Measurements from ENCODE around the gene NME3.
A peak's percentile ranks its signal among the peaks of the same experiment; 100 is the strongest.
"Not testable (repeated sequence)": the region's sequence is repeated elsewhere in the genome, so short reads cannot be mapped to it uniquely, and the experiment has no call there.

The NME3 gene

GRCh38 chr16:1809281-1809801 lies 38.0 kb upstream of the NME3 start:
- H3K4me3 ChIP-seq (ENCODE audit: low read length): no peak overlapping the region
- TF ChIP-seq CTCF (conservative IDR thresholded peaks at IDR 0.05; ENCODE audit: low read length): no peak
- no peak for DNase-seq (ENCODE audit: low read depth)

- DNase-seq (ENCODE audit: low read depth): no peak
- no peak for TF ChIP-seq CTCF (conservative IDR thresholded peaks at IDR 0.05; ENCODE audit: low read length)
- no peak overlapping the region for H3K4me3 ChIP-seq (ENCODE audit: low read length)
These were observed 37.3 kb upstream of the NME3 start for GRCh38 chr16:1808691-1809090.

- DNase-seq (ENCODE audit: low read depth): no peak
- TF ChIP-seq CTCF (conservative IDR thresholded peaks at IDR 0.05; ENCODE audit: low read length): no peak
- no peak overlapping the region for H3K4me3 ChIP-seq (ENCODE audit: low read length)
These were observed 36.3 kb upstream of the NME3 start for GRCh38 chr16:1807626-1808025.

- TF ChIP-seq CTCF (conservative IDR thresholded peaks at IDR 0.05; ENCODE audit: low read length): no peak
- no peak overlapping the region for H3K4me3 ChIP-seq (ENCODE audit: low read length)
- peak; percentile 73 for DNase-seq (ENCODE audit: low read depth)
These were observed 29.4 kb upstream of the NME3 start for GRCh38 chr16:1800701-1801100.

- not testable (repeated sequence) for DNase-seq (ENCODE audit: low read depth); H3K4me3 ChIP-seq (ENCODE audit: low read length)
These were observed 27.9 kb upstream of the NME3 start for GRCh38 chr16:1799263-1799662.

- TF ChIP-seq CTCF (conservative IDR thresholded peaks at IDR 0.05; ENCODE audit: low read length): no peak
- H3K4me3 ChIP-seq (ENCODE audit: low read length): no peak overlapping the region
- no peak for DNase-seq (ENCODE audit: low read depth)
These were observed 23.7 kb upstream of the NME3 start for GRCh38 chr16:1794908-1795666.

GRCh38 chr16:1794221-1794871 lies 23.0 kb upstream of the NME3 start:
- TF ChIP-seq CTCF (conservative IDR thresholded peaks at IDR 0.05; ENCODE audit: low read length): no peak
- DNase-seq (ENCODE audit: low read depth): no peak
- no peak overlapping the region for H3K4me3 ChIP-seq (ENCODE audit: low read length)
